A673 (cell line): ENCODE results near the gene TNFSF15.

Experiments
- CTCF ChIP-seq: fragments of 300-800, 200-600 bp; sonication (generic); conservative IDR thresholded peaks from 2 replicates; pipeline ENCODE4 v1.5.1; 2017; ENCODE audit warnings: low read depth, mild to moderate bottlenecking, antibody characterized with exemption, low read length, moderate library complexity, mixed read lengths
- EZH2 ChIP-seq: fragments of 200-600 bp; sonication (generic); IDR thresholded peaks from 2 replicates; pipeline ENCODE4 v1.6.1; 2017; ENCODE audit warnings: borderline replicate concordance, low read depth, mild to moderate bottlenecking, mixed read lengths, antibody characterized with exemption, low read length; ENCODE audit not compliant: poor library complexity, severe bottlenecking

- TF ChIP-seq CTCF = no peak
- TF ChIP-seq EZH2 = no peak
Measured at GRCh38 chr9:114745879-114746550, 59.8 kb downstream of the TNFSF15 start.
